KMS-11 (cell line): ENCODE data around the gene SLC13A3.
A peak's percentile ranks its signal among the peaks of the same experiment; 100 is the strongest.

Source experiments
- H2AFZ ChIP-seq: fragments of 200-600 bp; sonication (generic); 2 replicates; pipeline ENCODE4 v1.6.1; 2016; ENCODE audit warnings: antibody characterized with exemption, mixed run types, low read depth
- H3K27ac ChIP-seq: fragments of 200-600 bp; sonication (generic); 2 replicates; pipeline ENCODE4 v1.6.1; 2016; ENCODE audit warnings: mild to moderate bottlenecking, mixed run types
- H3K27me3 ChIP-seq: fragments of 200-600 bp; sonication (generic); 2 replicates; pipeline ENCODE4 v1.6.1; 2017; ENCODE audit warnings: mild to moderate bottlenecking, low read depth, mixed run types, moderate library complexity; ENCODE audit not compliant: insufficient read depth
- H3K36me3 ChIP-seq: fragments of 200-600 bp; sonication (generic); 2 replicates; pipeline ENCODE4 v1.6.1; 2017; ENCODE audit warnings: mild to moderate bottlenecking, mixed run types; ENCODE audit not compliant: insufficient read depth
- H3K4me1 ChIP-seq: fragments of 200-600 bp; sonication (generic); 2 replicates; pipeline ENCODE4 v1.6.1; 2016; ENCODE audit warnings: mild to moderate bottlenecking, low read depth, mixed run types; ENCODE audit not compliant: poor library complexity, severe bottlenecking
- H3K4me2 ChIP-seq: fragments of 200-600 bp; sonication (generic); 2 replicates; pipeline ENCODE4 v1.7.0; 2016; ENCODE audit warnings: mild to moderate bottlenecking, mixed run types
- H3K4me3 ChIP-seq: fragments of 200-600 bp; sonication (generic); IDR thresholded peaks from 2 replicates; pipeline ENCODE4 v1.6.1; 2017; ENCODE audit warnings: low read depth, low read length, mixed read lengths; ENCODE audit not compliant: insufficient read depth
- H3K79me2 ChIP-seq: fragments of 200-600 bp; sonication (generic); 2 replicates; pipeline ENCODE4 v1.6.1; 2016; ENCODE audit warnings: low read depth, mixed run types; ENCODE audit not compliant: insufficient read depth
- H3K9ac ChIP-seq: fragments of 200-600 bp; sonication (generic); 2 replicates; pipeline ENCODE4 v1.6.1; 2016; ENCODE audit warnings: mild to moderate bottlenecking, mixed run types
- H4K20me1 ChIP-seq: fragments of 200-600 bp; sonication (generic); 2 replicates; pipeline ENCODE4 v1.6.1; 2016; ENCODE audit warnings: mild to moderate bottlenecking, mixed run types; ENCODE audit not compliant: insufficient read depth
- TF ChIP-seq, protein P1 (sequence below): fragments of 200-600 bp; sonication (generic); conservative IDR thresholded peaks from 2 replicates; pipeline ENCODE4 v1.6.1; 2017; ENCODE audit warnings: low read depth, mild to moderate bottlenecking, antibody characterized with exemption, low read length, moderate library complexity, mixed read lengths

The SLC13A3 gene

DNA sequence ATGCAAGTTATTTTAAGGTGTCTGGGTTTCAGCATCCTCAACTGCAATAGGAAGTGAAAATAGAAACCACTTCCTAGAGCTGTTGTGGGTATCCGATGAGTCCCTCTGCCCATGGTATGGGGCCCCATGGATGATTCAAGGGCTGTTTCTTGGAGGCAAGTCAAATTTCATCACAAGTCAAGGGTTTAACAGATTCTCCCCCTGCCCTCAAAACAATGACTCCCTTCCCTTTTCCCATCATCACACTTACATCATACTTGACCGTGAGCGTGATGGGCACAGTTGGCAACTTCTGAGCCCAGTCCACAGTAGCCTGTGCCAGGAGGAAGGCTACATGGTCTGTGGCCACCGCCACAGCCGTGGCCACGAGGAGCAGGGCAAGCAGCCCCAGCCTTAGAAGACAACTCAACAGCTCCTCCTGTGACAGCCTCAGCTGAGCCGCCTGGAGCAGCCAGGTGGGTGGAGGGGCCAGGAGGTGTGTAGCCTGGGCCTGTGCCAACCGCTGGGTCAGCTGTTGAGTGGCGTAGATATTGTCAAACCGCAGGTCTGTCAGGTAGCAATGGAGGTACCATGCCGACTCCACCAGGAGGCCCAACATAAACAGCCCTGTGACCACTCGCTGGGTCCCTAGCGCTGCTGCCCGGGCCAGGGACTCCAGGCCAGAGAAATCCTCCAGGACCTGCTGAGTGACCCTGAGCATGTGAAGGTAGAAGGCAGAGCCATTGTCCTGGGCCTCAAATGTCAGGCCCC is 106.0 kb downstream of the SLC13A3 start:
- H3K9ac ChIP-seq, result no peak overlapping the region
- H3K4me3 ChIP-seq, result no peak overlapping the region
- H3K36me3 ChIP-seq, result no peaks in the 10 kb centered on the region
- H2AFZ ChIP-seq, result no peak overlapping the region
- no peak overlapping the region for H3K27ac ChIP-seq
- H3K4me1 ChIP-seq, result peaks cover 16% of the 10 kb centered on the region
- TF ChIP-seq, protein P1, sequence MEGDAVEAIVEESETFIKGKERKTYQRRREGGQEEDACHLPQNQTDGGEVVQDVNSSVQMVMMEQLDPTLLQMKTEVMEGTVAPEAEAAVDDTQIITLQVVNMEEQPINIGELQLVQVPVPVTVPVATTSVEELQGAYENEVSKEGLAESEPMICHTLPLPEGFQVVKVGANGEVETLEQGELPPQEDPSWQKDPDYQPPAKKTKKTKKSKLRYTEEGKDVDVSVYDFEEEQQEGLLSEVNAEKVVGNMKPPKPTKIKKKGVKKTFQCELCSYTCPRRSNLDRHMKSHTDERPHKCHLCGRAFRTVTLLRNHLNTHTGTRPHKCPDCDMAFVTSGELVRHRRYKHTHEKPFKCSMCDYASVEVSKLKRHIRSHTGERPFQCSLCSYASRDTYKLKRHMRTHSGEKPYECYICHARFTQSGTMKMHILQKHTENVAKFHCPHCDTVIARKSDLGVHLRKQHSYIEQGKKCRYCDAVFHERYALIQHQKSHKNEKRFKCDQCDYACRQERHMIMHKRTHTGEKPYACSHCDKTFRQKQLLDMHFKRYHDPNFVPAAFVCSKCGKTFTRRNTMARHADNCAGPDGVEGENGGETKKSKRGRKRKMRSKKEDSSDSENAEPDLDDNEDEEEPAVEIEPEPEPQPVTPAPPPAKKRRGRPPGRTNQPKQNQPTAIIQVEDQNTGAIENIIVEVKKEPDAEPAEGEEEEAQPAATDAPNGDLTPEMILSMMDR, result no peak
- H3K79me2 ChIP-seq, result no peaks in the 10 kb centered on the region
- H3K4me2 ChIP-seq, result peak overlapping the region; percentile 4; the same call in 1 of the 2 replicates
- no peaks in the 10 kb centered on the region for H3K27me3 ChIP-seq
- H4K20me1 ChIP-seq, result no peaks in the 10 kb centered on the region

- H3K36me3 ChIP-seq, result no peaks in the 10 kb centered on the region
- H3K4me2 ChIP-seq, result 0 out of 2 replicates have a peak overlapping the region, but pooled peaks have one; percentile 4
- TF ChIP-seq, protein P1, result no peak
- H3K9ac ChIP-seq, result no peak overlapping the region
- H3K27ac ChIP-seq, result no peak overlapping the region
- no peak overlapping the region for H3K4me3 ChIP-seq
- H3K27me3 ChIP-seq, result no peaks in the 10 kb centered on the region
- no peaks in the 10 kb centered on the region for H4K20me1 ChIP-seq
- no peaks in the 10 kb centered on the region for H3K79me2 ChIP-seq
- peaks cover 14% of the 10 kb centered on the region for H3K4me1 ChIP-seq
- H2AFZ ChIP-seq, result no peak overlapping the region
These were observed 106.7 kb downstream of the SLC13A3 start for GRCh38 chr20:46544576-46544975.

- Histone ChIP-seq H3K4me3 (no peak overlapping the region), H2AFZ (no peak overlapping the region), H3K27ac (no peak overlapping the region), H3K79me2 (no peaks in the 10 kb centered on the region), H3K9ac (no peak overlapping the region), H3K4me1 (peaks cover 14% of the 10 kb centered on the region), H3K36me3 (no peaks in the 10 kb centered on the region), H4K20me1 (no peaks in the 10 kb centered on the region), H3K4me2 (no peak overlapping the region), H3K27me3 (no peaks in the 10 kb centered on the region)
- TF ChIP-seq, protein P1, result no peak
These were observed 107.3 kb downstream of the SLC13A3 start for GRCh38 chr20:46543959-46544358.

DNA sequence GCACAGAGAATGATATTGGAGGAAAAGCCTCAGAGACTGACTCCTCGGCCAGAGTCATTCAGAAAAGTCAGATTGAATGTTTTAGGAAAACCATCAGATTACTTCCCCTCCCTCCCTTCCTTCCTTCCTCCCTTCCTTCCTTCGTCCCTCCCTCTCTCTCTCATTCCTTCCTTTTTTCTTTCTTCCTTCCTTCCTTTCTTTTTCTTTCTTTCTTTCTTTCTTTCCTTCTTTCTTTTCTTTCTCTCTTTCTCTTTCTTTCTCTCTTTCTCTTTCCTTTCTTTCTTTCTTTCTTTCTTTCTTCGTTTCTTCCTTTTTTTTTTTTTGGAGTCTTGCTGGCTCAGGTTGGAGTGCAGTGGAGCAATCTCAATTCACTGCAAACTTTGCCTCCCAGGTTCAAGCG is 108.2 kb downstream of the SLC13A3 start:
- Histone ChIP-seq H3K4me2 (no peak overlapping the region), H2AFZ (no peak overlapping the region), H4K20me1 (no peaks in the 10 kb centered on the region), H3K36me3 (no peaks in the 10 kb centered on the region), H3K4me3 (no peak overlapping the region), H3K27ac (no peak overlapping the region), H3K27me3 (no peaks in the 10 kb centered on the region), H3K79me2 (no peaks in the 10 kb centered on the region), H3K9ac (no peak overlapping the region), H3K4me1 (peaks cover 14% of the 10 kb centered on the region)
- TF ChIP-seq, protein P1, result no peak
